Endodermal cell (in vitro differentiated cells): ENCODE data around the gene PYCR2. TPM values are rescaled to one million over a fixed set of nuclear protein-coding genes. Genes with fewer than 3 reads are reported as not detected.
A peak's percentile ranks its signal among the peaks of the same experiment; 100 is the strongest.

ENCODE experiments used
- DNase-seq: peaks from one replicate; pipeline ENCODE4 v3.0.0-alpha.2; 2017
- H3K27ac ChIP-seq: 2 replicates; pipeline ENCODE4 v1.5.1; 2013; ENCODE audit warnings: mild to moderate bottlenecking, low read depth, low read length, moderate library complexity
- H3K27me3 ChIP-seq: 2 replicates; pipeline ENCODE4 v1.6.1; 2013; ENCODE audit warnings: mild to moderate bottlenecking, low read length, moderate library complexity; ENCODE audit not compliant: insufficient read depth, control insufficient read depth, poor library complexity, severe bottlenecking
- H3K36me3 ChIP-seq: 2 replicates; pipeline ENCODE4 v1.7.0; 2013; ENCODE audit warnings: mild to moderate bottlenecking, low read length, moderate library complexity; ENCODE audit not compliant: control insufficient read depth, insufficient read depth
- H3K4me1 ChIP-seq: one replicate; pipeline ENCODE4 v1.7.0; 2013; ENCODE audit warnings: low read length; ENCODE audit not compliant: control insufficient read depth, insufficient read depth
- H3K4me3 ChIP-seq: 2 replicates; pipeline ENCODE4 v1.5.1; 2013; ENCODE audit warnings: mild to moderate bottlenecking, low read length, moderate library complexity
- H3K9ac ChIP-seq: 2 replicates; pipeline ENCODE4 v1.6.1; 2013; ENCODE audit warnings: mild to moderate bottlenecking, low read length, moderate library complexity; ENCODE audit not compliant: poor library complexity, severe bottlenecking; ENCODE audit errors: extremely low read depth
- H3K9me3 ChIP-seq: 2 replicates; pipeline ENCODE4 v1.6.1; 2013; ENCODE audit warnings: mild to moderate bottlenecking, low read length, moderate library complexity; ENCODE audit not compliant: control insufficient read depth
- H3K27ac Mint-ChIP-seq: 2 replicates; pipeline ENCODE4 v1.8.0; 2020; ENCODE audit warnings: mixed read lengths
- H3K27me3 Mint-ChIP-seq: 2 replicates; pipeline ENCODE4 v1.8.0; 2021; ENCODE audit warnings: mild to moderate bottlenecking, mixed read lengths; ENCODE audit not compliant: insufficient read depth
- H3K36me3 Mint-ChIP-seq: 2 replicates; pipeline ENCODE4 v1.8.0; 2020; ENCODE audit warnings: low read depth, mixed read lengths
- H3K4me1 Mint-ChIP-seq: 2 replicates; pipeline ENCODE4 v1.8.0; 2020; ENCODE audit warnings: mixed read lengths
- H3K4me3 Mint-ChIP-seq: 2 replicates; pipeline ENCODE4 v1.8.0; 2020; ENCODE audit warnings: mild to moderate bottlenecking, moderate library complexity, mixed read lengths
- H3K9me3 Mint-ChIP-seq: 2 replicates; pipeline ENCODE4 v1.8.0; 2020; ENCODE audit warnings: mild to moderate bottlenecking, mixed read lengths
- CTCF ChIP-seq: fragments of 200-600 bp; sonication (generic); conservative IDR thresholded peaks from 2 replicates; pipeline ENCODE4 v1.5.0; 2021; ENCODE audit warnings: antibody characterized with exemption, mild to moderate bottlenecking
- WGBS, 2 experiments: methylation state at CpG; one replicate each; pipeline versions ENCODE4 v1.1.5 to v1.1.7; 2013; ENCODE audit warnings: missing lambda C conversion rate in 2 of 2, mixed read lengths in 1 of 2; ENCODE audit not compliant: insufficient coverage in 1 of 2, insufficient read length in 1 of 2; 5-methylcytosine and 5-hydroxymethylcytosine counted together
- total RNA-seq, 2 donors: library from RNA; stranded (reverse); fragmentation: NEBNext Ultra II Directional in 1 of 2; extraction: Animal tissue kit (Norgen Biotek cat#: 25700) in 1 of 2; gene quantifications; 2 replicates in 1 of 2; 3 replicates in 1 of 2; pipeline ENCODE4 v1.2.1, GENCODE V29; 2021

Gene PYCR2
- total RNA-seq, 2 donors from 2014 or later, result 94.5 to 101 TPM

GRCh38 chr1:225908773-225909172 lies 15.3 kb downstream of the PYCR2 start:
- Histone ChIP-seq H3K4me3 (no peak overlapping the region), H3K27ac (peak overlapping the region; percentile 40), H3K4me1 (peaks cover 20% of the 10 kb centered on the region), H3K9ac (peak overlapping the region; percentile 58), H3K27me3 (no peaks in the 10 kb centered on the region), H3K9me3 (no peaks in the 10 kb centered on the region), H3K36me3 (no peaks in the 10 kb centered on the region)
- peak; percentile 62 for DNase-seq
- 48% methylated on average over 2 of the region's 2 CpGs; no CpG with 5 or more reads in 1 of the 2 experiments for WGBS, 2 experiments
- Mint-ChIP-seq H3K27me3 (no peaks in the 10 kb centered on the region), H3K9me3 (peaks cover 1% of the 10 kb centered on the region), H3K4me1 (peaks cover 55% of the 10 kb centered on the region), H3K36me3 (no peaks in the 10 kb centered on the region), H3K27ac (peak overlapping the region; percentile 92), H3K4me3 (no peak overlapping the region)
- TF ChIP-seq CTCF, result no peak

GRCh38 chr1:225908013-225908640 lies 15.9 kb downstream of the PYCR2 start:
- Mint-ChIP-seq H3K36me3 (no peaks in the 10 kb centered on the region), H3K4me3 (no peak overlapping the region), H3K27me3 (no peaks in the 10 kb centered on the region), H3K4me1 (peaks cover 55% of the 10 kb centered on the region), H3K9me3 (peaks cover 5% of the 10 kb centered on the region), H3K27ac (peak overlapping the region; percentile 92)
- DNase-seq, result peak; percentile 43
- Histone ChIP-seq H3K27me3 (no peaks in the 10 kb centered on the region), H3K9ac (peak overlapping the region; percentile 58), H3K4me3 (no peak overlapping the region), H3K4me1 (peaks cover 20% of the 10 kb centered on the region), H3K9me3 (no peaks in the 10 kb centered on the region), H3K27ac (no peak overlapping the region), H3K36me3 (no peaks in the 10 kb centered on the region)
- no peak for TF ChIP-seq CTCF
- WGBS, 2 experiments, result 80 to 83% methylated on average over 3 to 5 of the region's 5 CpGs

- Histone ChIP-seq H3K27me3 (no peaks in the 10 kb centered on the region), H3K4me1 (peaks cover 20% of the 10 kb centered on the region), H3K36me3 (no peaks in the 10 kb centered on the region), H3K9me3 (no peaks in the 10 kb centered on the region), H3K27ac (no peak overlapping the region), H3K9ac (no peak overlapping the region), H3K4me3 (no peak overlapping the region)
- Mint-ChIP-seq H3K36me3 (no peaks in the 10 kb centered on the region), H3K4me1 (peaks cover 49% of the 10 kb centered on the region), H3K27me3 (no peaks in the 10 kb centered on the region), H3K9me3 (peaks cover 5% of the 10 kb centered on the region), H3K4me3 (no peak overlapping the region), H3K27ac (peak overlapping the region; percentile 65)
- no peak for TF ChIP-seq CTCF
- peak; percentile 44 for DNase-seq
- WGBS, 2 experiments, result 90 to 92% methylated on average over 6 to 7 of the region's 7 CpGs
Measured at GRCh38 chr1:225907341-225907740, 16.7 kb downstream of the PYCR2 start.
